ENCODE measurements around the gene LRRC37A.
"Not testable (repeated sequence)": the region's sequence is repeated elsewhere in the genome, so short reads cannot be mapped to it uniquely, and the experiment has no call there.

The LRRC37A gene

DNA sequence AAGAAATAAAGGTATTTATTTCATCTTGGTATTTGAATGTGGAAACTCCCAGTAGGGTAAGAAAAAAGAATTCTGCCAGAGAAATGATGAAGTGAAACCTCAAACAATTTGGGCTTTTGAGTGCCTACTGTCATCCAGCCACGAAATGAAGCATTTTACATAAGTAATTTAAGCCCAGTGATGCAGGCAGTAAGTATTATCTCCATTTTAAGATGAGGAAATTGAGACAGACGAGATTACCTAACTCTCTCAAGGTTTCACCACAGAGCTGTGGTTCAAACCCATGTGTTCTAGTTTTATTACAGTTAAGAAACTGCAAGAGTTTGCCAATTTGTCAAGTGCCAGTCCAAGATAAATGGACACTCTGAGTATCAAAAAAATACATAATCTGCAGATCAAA is 53.4 kb downstream of the LRRC37A start:
- H2AFZ ChIP-seq (ENCODE audit: low read depth, low read length); H3K36me3 ChIP-seq (ENCODE audit: insufficient read depth, low read length); H3K4me1 ChIP-seq (ENCODE audit: insufficient read depth, low read length); H3K4me3 ChIP-seq (ENCODE audit: low read length); H3K9me3 ChIP-seq (ENCODE audit: low read length); H3K27me3 ChIP-seq (ENCODE audit: insufficient read depth, low read length): not testable (repeated sequence)

DNA sequence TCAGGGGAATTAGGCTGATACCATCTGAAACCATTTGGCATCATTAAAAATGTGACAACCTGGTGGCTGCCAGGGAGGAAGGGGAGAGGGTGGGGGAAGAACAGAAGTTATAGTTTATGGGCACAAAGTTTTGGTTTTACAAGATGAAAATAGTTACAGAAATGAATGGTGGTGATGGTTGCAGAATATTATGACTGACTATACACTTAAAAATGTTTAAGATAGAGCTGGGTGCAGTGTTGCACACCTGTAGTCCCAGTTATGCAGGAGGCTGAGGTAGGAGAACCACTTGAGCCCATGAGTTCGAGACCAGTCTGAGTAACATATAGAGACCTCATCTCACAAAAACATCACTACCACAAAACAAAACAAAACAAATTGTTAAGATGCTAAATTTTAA is 54.1 kb downstream of the LRRC37A start:
- not testable (repeated sequence) for H3K36me3 ChIP-seq (ENCODE audit: insufficient read depth, low read length); H3K9me3 ChIP-seq (ENCODE audit: low read length); H3K27me3 ChIP-seq (ENCODE audit: insufficient read depth, low read length); H2AFZ ChIP-seq (ENCODE audit: low read depth, low read length); H3K4me1 ChIP-seq (ENCODE audit: insufficient read depth, low read length); H3K4me3 ChIP-seq (ENCODE audit: low read length)

DNA sequence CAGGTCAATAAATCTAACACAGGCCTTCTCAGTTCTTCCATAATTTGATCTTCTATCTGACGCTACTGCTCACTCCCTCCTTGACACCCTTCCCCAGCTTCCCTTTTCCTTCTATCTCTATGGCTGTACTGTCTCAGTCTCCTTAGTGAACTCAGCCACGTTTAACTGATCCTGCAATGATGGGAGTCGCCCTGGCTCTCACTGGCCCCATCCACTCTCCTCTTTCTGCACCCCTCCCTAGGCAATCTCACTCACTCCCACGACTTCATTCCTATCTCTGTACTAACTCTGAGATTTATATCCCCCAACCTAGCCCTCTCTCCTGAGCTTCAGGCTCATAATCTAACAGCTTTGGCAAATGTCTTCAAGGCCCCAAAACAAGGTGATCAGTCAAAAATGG is 58.9 kb downstream of the LRRC37A start:
- not testable (repeated sequence) for H3K4me1 ChIP-seq (ENCODE audit: insufficient read depth, low read length); H2AFZ ChIP-seq (ENCODE audit: low read depth, low read length); H3K36me3 ChIP-seq (ENCODE audit: insufficient read depth, low read length); H3K27me3 ChIP-seq (ENCODE audit: insufficient read depth, low read length); H3K4me3 ChIP-seq (ENCODE audit: low read length); H3K9me3 ChIP-seq (ENCODE audit: low read length)

DNA sequence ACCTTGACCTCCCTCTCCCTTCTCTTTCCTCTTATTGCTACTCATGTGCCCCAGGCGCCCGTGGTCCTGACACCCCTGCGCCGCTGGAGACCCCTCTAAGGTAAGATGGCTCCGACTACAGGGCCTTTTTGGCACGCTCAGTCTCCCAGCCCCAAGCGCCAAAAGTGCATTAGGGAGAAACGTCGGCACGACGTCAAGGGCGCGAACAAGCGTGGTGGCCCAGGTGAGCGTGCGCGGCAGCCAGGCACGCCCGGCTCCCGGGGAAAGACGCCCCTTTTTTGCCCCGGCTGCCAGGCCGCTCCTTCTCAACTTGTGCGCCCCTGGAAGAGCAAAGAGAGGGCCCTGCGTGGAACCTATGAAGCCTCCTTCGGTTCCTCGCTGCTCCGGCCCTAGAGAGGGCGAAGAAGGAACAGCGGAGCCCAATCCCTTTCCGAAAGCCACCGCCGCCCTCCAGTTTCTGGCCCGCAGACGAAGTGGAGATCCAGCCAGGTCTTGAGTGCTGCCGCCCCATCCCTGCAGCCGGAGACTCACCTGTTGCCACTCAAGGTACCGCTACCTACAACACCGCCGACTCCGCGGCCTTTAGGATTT is 66.3 kb downstream of the LRRC37A start:
- H3K4me3 ChIP-seq (ENCODE audit: low read length); H3K9me3 ChIP-seq (ENCODE audit: low read length); H2AFZ ChIP-seq (ENCODE audit: low read depth, low read length); H3K4me1 ChIP-seq (ENCODE audit: insufficient read depth, low read length); H3K36me3 ChIP-seq (ENCODE audit: insufficient read depth, low read length); H3K27me3 ChIP-seq (ENCODE audit: insufficient read depth, low read length): not testable (repeated sequence)

DNA sequence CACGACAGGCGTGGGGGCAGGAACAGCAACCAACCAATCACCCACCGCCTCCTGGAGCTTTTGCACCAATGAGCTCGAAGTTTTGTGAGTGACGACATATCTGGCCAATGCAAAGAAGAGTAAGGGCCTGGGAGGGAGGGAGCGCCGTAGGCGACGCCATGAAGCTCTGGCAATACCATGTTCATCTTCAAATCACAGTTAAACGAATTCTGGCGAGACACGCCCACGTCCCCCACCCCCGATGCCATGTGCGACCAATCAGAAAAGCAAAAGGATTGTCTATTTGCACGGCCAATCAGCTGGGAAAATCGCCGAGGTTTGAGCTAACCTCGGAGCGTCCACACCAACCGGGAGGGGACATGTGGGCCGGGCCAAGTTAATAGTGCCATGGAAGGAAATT is 66.8 kb downstream of the LRRC37A start, which contains the start of gene ARL17B:
Gene ARL17B (minus strand): TSS at position 12 of the 400 bp plus-strand sequence. CDS start 3,369 bp downstream, outside the sequence.
- not testable (repeated sequence) for H3K36me3 ChIP-seq (ENCODE audit: insufficient read depth, low read length); H3K4me1 ChIP-seq (ENCODE audit: insufficient read depth, low read length); H3K4me3 ChIP-seq (ENCODE audit: low read length); H3K9me3 ChIP-seq (ENCODE audit: low read length); H3K27me3 ChIP-seq (ENCODE audit: insufficient read depth, low read length); H2AFZ ChIP-seq (ENCODE audit: low read depth, low read length)

DNA sequence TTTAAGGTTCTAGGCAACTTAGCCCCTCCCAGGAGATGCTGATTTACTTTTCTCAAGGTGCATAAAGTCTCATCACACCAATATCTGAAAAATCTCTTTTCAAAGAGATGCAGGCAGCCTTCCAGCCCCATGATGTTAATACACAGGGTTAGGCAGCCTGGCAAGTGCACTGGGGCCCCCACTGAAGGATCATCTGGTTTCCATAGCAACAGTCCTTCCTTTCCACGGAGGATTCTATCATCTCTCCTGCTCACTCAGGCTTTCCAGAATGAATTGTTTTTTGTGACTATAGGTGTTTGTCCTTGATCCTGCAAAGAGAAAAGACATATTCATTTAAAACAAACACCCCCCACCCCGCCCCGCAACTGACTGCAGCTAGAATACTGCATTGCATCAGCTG is 72.6 kb downstream of the LRRC37A start:
- H3K9me3 ChIP-seq (ENCODE audit: low read length); H3K4me1 ChIP-seq (ENCODE audit: insufficient read depth, low read length); H3K36me3 ChIP-seq (ENCODE audit: insufficient read depth, low read length); H2AFZ ChIP-seq (ENCODE audit: low read depth, low read length); H3K4me3 ChIP-seq (ENCODE audit: low read length); H3K27me3 ChIP-seq (ENCODE audit: insufficient read depth, low read length): not testable (repeated sequence)

DNA sequence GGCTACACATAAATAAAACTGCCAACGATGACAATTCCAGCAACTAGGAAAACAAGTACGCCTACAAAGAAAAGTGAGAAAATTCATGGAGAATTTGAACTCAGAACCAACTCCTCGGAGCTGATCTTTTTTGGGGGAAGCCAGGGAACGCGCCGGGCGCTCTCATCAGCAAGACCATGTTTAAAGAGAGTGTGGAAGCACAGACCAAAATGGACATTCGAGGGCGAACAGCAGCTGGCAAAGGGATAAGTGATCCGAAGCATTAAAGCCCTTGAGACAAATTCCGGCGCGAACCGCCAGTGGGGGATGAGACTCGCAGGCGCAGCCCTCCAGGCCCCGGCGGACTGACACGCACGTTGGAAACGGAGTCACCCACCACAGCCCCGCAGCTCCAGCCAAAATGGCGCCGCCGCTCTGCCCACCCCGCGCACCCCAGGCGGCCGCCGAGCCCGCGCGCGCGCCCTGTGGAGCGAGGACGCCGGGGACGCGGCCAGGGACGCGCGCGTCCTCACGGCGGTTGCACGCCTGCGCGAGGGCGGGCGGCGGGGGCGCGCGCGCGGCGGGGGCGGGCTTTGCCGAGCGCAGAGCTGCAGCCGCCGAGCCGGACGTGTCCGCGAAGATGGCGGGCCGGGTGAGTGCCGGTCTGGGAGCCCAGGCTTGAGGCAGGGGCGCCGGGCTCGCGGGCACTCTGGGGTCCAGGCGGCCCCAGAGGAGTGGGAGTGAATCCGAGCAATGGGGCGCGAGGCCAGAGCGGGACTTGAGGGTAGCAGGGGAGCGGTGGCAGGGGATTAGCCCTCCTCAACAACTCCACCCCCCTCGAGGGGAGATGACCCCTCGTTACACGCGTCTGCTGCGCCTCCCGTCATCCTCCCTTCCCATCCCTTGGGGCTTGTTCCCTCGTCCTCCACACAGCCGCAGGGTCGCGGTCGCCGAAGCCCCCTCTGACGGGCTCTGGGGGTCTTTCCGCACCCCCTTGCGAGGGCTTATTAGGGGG is 77.6 kb downstream of the LRRC37A start:
- not testable (repeated sequence) for H3K9me3 ChIP-seq (ENCODE audit: low read length); H3K4me1 ChIP-seq (ENCODE audit: insufficient read depth, low read length); H3K27me3 ChIP-seq (ENCODE audit: insufficient read depth, low read length); H3K4me3 ChIP-seq (ENCODE audit: low read length); H3K36me3 ChIP-seq (ENCODE audit: insufficient read depth, low read length); H2AFZ ChIP-seq (ENCODE audit: low read depth, low read length)

DNA sequence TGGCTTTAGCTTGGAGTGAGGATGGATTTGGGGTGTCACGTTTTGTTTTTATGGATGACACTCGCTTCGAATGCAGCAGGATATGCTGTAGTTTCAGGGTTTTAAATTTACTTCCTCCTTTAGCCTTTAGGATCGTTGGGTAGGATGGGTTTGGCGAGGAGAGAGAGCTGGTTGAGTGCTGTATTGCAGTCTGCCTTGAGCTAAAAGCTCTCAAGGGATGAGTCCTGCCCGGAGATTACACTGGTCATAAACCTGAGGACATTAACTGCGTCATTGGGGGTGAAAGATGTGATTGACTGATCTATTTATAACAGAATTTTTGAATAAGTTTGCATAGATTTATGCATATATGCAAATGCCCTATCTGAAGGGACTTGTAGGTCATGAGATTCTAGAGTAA is 78.5 kb downstream of the LRRC37A start:
- H3K4me1 ChIP-seq (ENCODE audit: insufficient read depth, low read length); H3K4me3 ChIP-seq (ENCODE audit: low read length); H3K27me3 ChIP-seq (ENCODE audit: insufficient read depth, low read length); H3K36me3 ChIP-seq (ENCODE audit: insufficient read depth, low read length); H3K9me3 ChIP-seq (ENCODE audit: low read length); H2AFZ ChIP-seq (ENCODE audit: low read depth, low read length): not testable (repeated sequence)

DNA sequence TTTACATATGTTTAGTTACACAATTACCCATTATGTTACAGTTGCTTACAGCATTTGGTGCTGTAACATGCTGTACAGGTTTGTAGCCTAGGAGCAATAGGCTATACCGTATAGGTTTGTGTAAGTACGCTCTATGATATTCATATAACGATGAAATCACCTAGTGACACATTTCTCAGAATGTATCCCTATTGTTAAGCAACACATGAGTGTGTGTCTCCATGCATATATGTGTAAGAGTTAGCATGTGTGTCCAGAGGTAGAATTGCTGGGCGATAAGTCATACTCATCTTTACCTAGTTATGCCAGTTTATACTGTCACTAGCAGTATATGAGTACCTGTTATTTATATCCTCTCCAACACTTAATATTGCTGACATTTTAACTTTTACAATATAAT is 88.2 kb downstream of the LRRC37A start:
- H3K27me3 ChIP-seq (ENCODE audit: insufficient read depth, low read length); H3K36me3 ChIP-seq (ENCODE audit: insufficient read depth, low read length); H3K9me3 ChIP-seq (ENCODE audit: low read length); H3K4me1 ChIP-seq (ENCODE audit: insufficient read depth, low read length); H3K4me3 ChIP-seq (ENCODE audit: low read length); H2AFZ ChIP-seq (ENCODE audit: low read depth, low read length): not testable (repeated sequence)

DNA sequence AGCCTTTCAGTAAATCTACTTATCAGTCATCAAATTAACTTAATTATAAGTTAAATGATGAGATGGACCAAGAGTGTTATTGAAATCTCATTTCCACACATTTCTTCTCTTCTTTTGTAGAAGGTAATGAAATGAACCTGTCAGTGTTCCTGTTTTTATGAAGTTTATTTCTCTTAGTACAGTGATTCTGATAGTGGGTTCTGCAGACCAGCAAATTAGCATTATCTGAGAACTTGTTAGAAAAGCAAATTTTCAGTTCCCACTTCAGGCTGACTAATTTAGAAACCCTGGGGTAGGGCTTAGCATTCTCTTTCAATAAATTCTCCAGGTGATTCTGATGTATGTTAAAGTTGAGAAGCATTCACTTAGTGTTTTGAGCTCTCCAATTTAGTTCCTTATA is 90.6 kb downstream of the LRRC37A start:
- H3K27me3 ChIP-seq (ENCODE audit: insufficient read depth, low read length); H3K9me3 ChIP-seq (ENCODE audit: low read length); H3K4me1 ChIP-seq (ENCODE audit: insufficient read depth, low read length); H3K4me3 ChIP-seq (ENCODE audit: low read length); H2AFZ ChIP-seq (ENCODE audit: low read depth, low read length); H3K36me3 ChIP-seq (ENCODE audit: insufficient read depth, low read length): not testable (repeated sequence)

All from neuron (in vitro differentiated cells).